C4-2B (cell line): ENCODE measurements around the gene MLLT10.

ENCODE experiments used
- ZFX ChIP-seq: fragments of 450-650 bp; IDR thresholded peaks from 2 replicates; pipeline ENCODE4 v1.6.1; 2017
- TF ChIP-seq, protein P1 (sequence below): fragments of 450-650 bp; conservative IDR thresholded peaks from 2 replicates; pipeline ENCODE4 v1.5.1; 2017; ENCODE audit warnings: mild to moderate bottlenecking

DNA sequence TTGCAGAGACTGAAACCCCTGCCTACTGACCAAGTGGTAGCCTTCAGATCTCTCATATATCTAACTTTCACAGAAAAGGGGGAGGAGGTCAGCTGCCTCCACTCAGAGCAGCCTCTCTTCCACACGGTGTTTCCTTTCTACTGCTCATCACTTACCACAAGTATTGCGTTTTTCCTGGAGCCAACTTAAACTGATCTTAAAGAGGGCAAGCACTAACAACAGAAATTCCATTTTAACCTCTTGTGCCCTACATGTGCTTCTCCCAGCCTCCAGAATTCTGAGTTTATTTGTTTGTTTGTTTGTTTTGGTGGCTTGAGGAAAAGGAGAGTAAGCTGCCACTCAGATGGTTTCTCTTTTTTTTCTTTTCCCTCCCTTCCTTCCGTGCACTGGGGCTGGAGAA, 27.7 kb upstream of the MLLT10 start:
- no peak for TF ChIP-seq ZFX
- TF ChIP-seq, protein P1, sequence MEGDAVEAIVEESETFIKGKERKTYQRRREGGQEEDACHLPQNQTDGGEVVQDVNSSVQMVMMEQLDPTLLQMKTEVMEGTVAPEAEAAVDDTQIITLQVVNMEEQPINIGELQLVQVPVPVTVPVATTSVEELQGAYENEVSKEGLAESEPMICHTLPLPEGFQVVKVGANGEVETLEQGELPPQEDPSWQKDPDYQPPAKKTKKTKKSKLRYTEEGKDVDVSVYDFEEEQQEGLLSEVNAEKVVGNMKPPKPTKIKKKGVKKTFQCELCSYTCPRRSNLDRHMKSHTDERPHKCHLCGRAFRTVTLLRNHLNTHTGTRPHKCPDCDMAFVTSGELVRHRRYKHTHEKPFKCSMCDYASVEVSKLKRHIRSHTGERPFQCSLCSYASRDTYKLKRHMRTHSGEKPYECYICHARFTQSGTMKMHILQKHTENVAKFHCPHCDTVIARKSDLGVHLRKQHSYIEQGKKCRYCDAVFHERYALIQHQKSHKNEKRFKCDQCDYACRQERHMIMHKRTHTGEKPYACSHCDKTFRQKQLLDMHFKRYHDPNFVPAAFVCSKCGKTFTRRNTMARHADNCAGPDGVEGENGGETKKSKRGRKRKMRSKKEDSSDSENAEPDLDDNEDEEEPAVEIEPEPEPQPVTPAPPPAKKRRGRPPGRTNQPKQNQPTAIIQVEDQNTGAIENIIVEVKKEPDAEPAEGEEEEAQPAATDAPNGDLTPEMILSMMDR, result no peak
